B cell (primary cell): ENCODE measurements around the gene RNF114. TPM values are rescaled to one million over a fixed set of nuclear protein-coding genes. Genes with fewer than 3 reads are reported as not detected.

Source experiments
- ATAC-seq: fragments of 200-7000 bp; cut with Tn5 transposase; one replicate; pipeline ENCODE4 v1.10.0; 2021; ENCODE audit warnings: low read depth, mild to moderate bottlenecking, moderate number of reproducible peaks, moderate library complexity
- CTCF ChIA-PET: fragments of 350-600 bp; sonication (Branson Sonifier 250); formaldehyde crosslinking; loops from one replicate; lab custom pipeline; 2021; ENCODE audit warnings: antibody characterized with exemption, inconsistent platforms; lab: Charles Lee
- POLR2A ChIA-PET: fragments of 350-600 bp; sonication (Branson Sonifier 250); formaldehyde crosslinking; loops from one replicate; lab custom pipeline; 2021; ENCODE audit warnings: antibody characterized with exemption; lab: Charles Lee
- DNase-seq: peaks from one replicate; pipeline ENCODE4 v3.0.0; 2013
- H2AFZ ChIP-seq: 2 replicates; pipeline ENCODE4 v1.6.1; 2012; ENCODE audit warnings: mild to moderate bottlenecking, low read depth, low read length; ENCODE audit not compliant: insufficient read depth, poor library complexity, severe bottlenecking
- H3K27ac ChIP-seq, 2 donors: 1 replicate in 1 of 2; 2 replicates in 1 of 2; pipeline ENCODE4 v1.5.1; 2012 to 2013; ENCODE audit warnings: low read length in 2 of 2, mild to moderate bottlenecking in 2 of 2, moderate library complexity in 1 of 2
- H3K27me3 ChIP-seq, 4 experiments: fragments of 200-600 bp in 1 of 4; sonication (generic) in 1 of 4; replicated peaks in 1 of 4; 1 replicate in 2 of 4; 2 replicates in 2 of 4; pipeline versions ENCODE4 v1.6.1 to v1.7.0; 2013 to 2016; ENCODE audit warnings: low read length in 3 of 4, mild to moderate bottlenecking in 2 of 4, mixed read lengths in 1 of 4, moderate library complexity in 1 of 4; ENCODE audit not compliant: insufficient read depth in 4 of 4, control insufficient read depth in 3 of 4; ENCODE audit errors: control extremely low read depth in 1 of 4
- H3K36me3 ChIP-seq, 2 experiments: replicated peaks in 1 of 2; 1 replicate in 1 of 2; 2 replicates in 1 of 2; pipeline versions ENCODE4 v1.6.1 to v1.7.1; 2013; ENCODE audit warnings: low read length in 1 of 2; ENCODE audit not compliant: insufficient read depth in 2 of 2, control insufficient read depth in 1 of 2; ENCODE audit errors: control extremely low read depth in 1 of 2, extremely low read depth in 1 of 2
- H3K4me1 ChIP-seq, 2 donors: fragments of 200-600 bp in 1 of 2; sonication (generic) in 1 of 2; 1 replicate in 1 of 2; 2 replicates in 1 of 2; pipeline versions ENCODE4 v1.5.1 to v1.6.1; 2013 to 2017; ENCODE audit warnings: low read length in 2 of 2; ENCODE audit not compliant: control insufficient read depth in 2 of 2, insufficient read depth in 2 of 2
- H3K4me2 ChIP-seq: replicated peaks from 2 replicates; pipeline ENCODE3; 2012; ENCODE audit warnings: mild to moderate bottlenecking, low read depth, low read length; ENCODE audit not compliant: poor library complexity, severe bottlenecking
- H3K4me3 ChIP-seq, 5 experiments: fragments of 200-600 bp in 1 of 5; sonication (generic) in 1 of 5; 1 replicate in 3 of 5; 2 replicates in 2 of 5; pipeline versions ENCODE4 v1.5.1 to v1.7.0; 2011 to 2016; ENCODE audit warnings: low read length in 4 of 5, mild to moderate bottlenecking in 4 of 5, low read depth in 2 of 5, control low read depth in 1 of 5, moderate library complexity in 1 of 5; ENCODE audit not compliant: insufficient read depth in 1 of 5; ENCODE audit errors: control extremely low read depth in 1 of 5, extremely low read depth in 1 of 5
- H3K79me2 ChIP-seq: fragments of 200-600 bp; sonication (generic); one replicate; pipeline ENCODE4 v1.6.0; 2016; ENCODE audit warnings: low read length; ENCODE audit not compliant: control insufficient read depth, insufficient read depth
- H3K9ac ChIP-seq: fragments of 200-600 bp; sonication (generic); 2 replicates; pipeline ENCODE4 v1.6.1; 2017; ENCODE audit warnings: mild to moderate bottlenecking, low read length, moderate library complexity
- H3K9me3 ChIP-seq, 3 donors: one replicate each; pipeline versions ENCODE4 v1.6.1 to v1.7.1; 2013; ENCODE audit warnings: low read length in 2 of 3; ENCODE audit not compliant: control insufficient read depth in 2 of 3, insufficient read depth in 1 of 3; ENCODE audit errors: control extremely low read depth in 1 of 3
- H4K20me1 ChIP-seq: 2 replicates; pipeline ENCODE4 v1.6.0; 2012; ENCODE audit warnings: mild to moderate bottlenecking, low read length; ENCODE audit not compliant: insufficient read depth, control insufficient read depth, poor library complexity, severe bottlenecking
- H3K27ac Mint-ChIP-seq: one replicate; pipeline ENCODE4 v1.8.0; 2021; ENCODE audit warnings: mixed read lengths
- H3K27me3 Mint-ChIP-seq: one replicate; pipeline ENCODE4 v1.8.0; 2021; ENCODE audit warnings: mixed read lengths
- H3K4me1 Mint-ChIP-seq: one replicate; pipeline ENCODE4 v1.8.0; 2021; ENCODE audit warnings: mixed read lengths
- H3K4me3 Mint-ChIP-seq: one replicate; pipeline ENCODE4 v1.8.0; 2021; ENCODE audit warnings: mixed read lengths
- H3K9me3 Mint-ChIP-seq: one replicate; pipeline ENCODE4 v1.8.0; 2022; ENCODE audit warnings: mixed read lengths; ENCODE audit not compliant: insufficient read depth
- CTCF ChIP-seq: fragments of 200-600 bp; IDR thresholded peaks from one replicate; pipeline ENCODE4 v1.8.0; 2022; ENCODE audit warnings: antibody characterized with exemption, mild to moderate bottlenecking
- EZH2 ChIP-seq: IDR thresholded peaks from 2 replicates; pipeline ENCODE4 v1.6.1; 2012; ENCODE audit warnings: borderline replicate concordance, low read depth, mild to moderate bottlenecking, moderate library complexity, low read length; ENCODE audit not compliant: insufficient read depth, poor library complexity, severe bottlenecking
- WGBS: methylation state at CpG from one replicate; pipeline ENCODE4 v1.1.5; 2013; ENCODE audit warnings: missing lambda C conversion rate; ENCODE audit not compliant: insufficient coverage; 5-methylcytosine and 5-hydroxymethylcytosine counted together
- intact Hi-C: fragments of 100-400 bp; cut with micrococcal nuclease; formaldehyde crosslinking; loops from one replicate; pipeline ENCODE4 v1.10.0; 2022
- polyA plus RNA-seq: library from polyadenylated mRNA; depleted of rRNA; stranded (reverse); fragments of >200 nt; gene quantifications from 2 replicates; pipeline ENCODE4 v1.2.3, GENCODE V29; 2012
- total RNA-seq, 2 donors: library from RNA; stranded (reverse); fragments of 120-200 nt in 1 of 2; gene quantifications; 1 replicate in 1 of 2; 2 replicates in 1 of 2; pipeline versions ENCODE4 v1.2.3 to v1.2.4, GENCODE V29; 2013 to 2022

The RNF114 gene
- total and polyA plus RNA-seq, 2 donors (not counting 1 experiment from before 2014, with no cell fraction given) = 81.7 to 117 TPM

- intact Hi-C loops = loop anchor here (5.0 kb wide), 3 partner anchors 125 to 795 kb away; partner anchors contain the start of genes PARD6B and SLC9A8
- ChIA-PET CTCF (interaction anchor here (0.7 to 2.3 kb wide), 7 partner anchors 21 to 254 kb away, joined by 3 to 12 read pairs (median 4); partner anchors contain the start of gene CEBPB), POLR2A (interaction anchor here (1.3 kb wide), 1 partner anchor 223 kb away, joined by 5 read pairs; no protein-coding TSS in a partner anchor)
- Histone ChIP-seq H3K9ac (peak overlapping the region; percentile 98), H3K9me3 (no peaks in the 10 kb centered on the region), H3K79me2 (peaks cover 66% of the 10 kb centered on the region), H4K20me1 (peaks cover 58% of the 10 kb centered on the region), H3K36me3 (peaks cover 4 to 17% of the 10 kb centered on the region in 2 experiments), H3K4me3 (peak overlapping the region; percentile 78 to 99 (median 94)), H2AFZ (peak overlapping the region; percentile 90), H3K27me3 (no peaks in the 10 kb centered on the region), H3K27ac (peak overlapping the region; percentile 89 to 90), H3K4me2 (peak overlapping the region; percentile 87), H3K4me1 (peaks cover 33 to 42% of the 10 kb centered on the region in 2 donors)
- Mint-ChIP-seq H3K4me3 (peak overlapping the region; percentile 99), H3K27ac (peak overlapping the region; percentile 93), H3K9me3 (no peaks in the 10 kb centered on the region), H3K4me1 (peaks cover 51% of the 10 kb centered on the region), H3K27me3 (no peaks in the 10 kb centered on the region)
- no peak for ATAC-seq
- DNase-seq = no peak
- TF ChIP-seq EZH2 (no peak), CTCF (no peak)
- WGBS = 14% methylated on average over 12 of the region's 12 CpGs
Measured at GRCh38 chr20:49937027-49937929, 1.1 kb downstream of the RNF114 start.
